ENCODE measurements around the gene HMX3. TPM values are rescaled to one million over a fixed set of nuclear protein-coding genes. Genes with fewer than 3 reads are reported as not detected.

The HMX3 gene
- total and polyA plus RNA-seq, 9 donors: not detected

GRCh38 chr10:123147635-123148413, 12.1 kb downstream of the HMX3 start, which contains the start of gene HMX2:
Gene HMX2 (plus strand): TSS chr10:123148136. CDS start chr10:123148379, 243 bp downstream.
- Histone ChIP-seq H3K27me3 (ENCODE audit: control insufficient read depth, insufficient read depth, low read length) (peaks cover 94% of the 10 kb centered on the region), H3K27ac (ENCODE audit: low read length) (no peak within 1 kb of the TSS), H3K36me3 (ENCODE audit: control insufficient read depth, insufficient read depth, low read length) (no peaks in the 10 kb centered on the region), H3K4me1 (ENCODE audit: control insufficient read depth, insufficient read depth, low read length) (peaks cover 30% of the 10 kb centered on the region), H3K4me3 (ENCODE audit: low read length) (no peak within 1 kb of the TSS), H3K9me3 (replicated peaks; ENCODE audit: control insufficient read depth, low read depth, low read length) (no peaks in the 10 kb centered on the region)
- whole genome bisulfite sequencing (ENCODE audit: insufficient coverage): under 1% methylated on average over 58 of the region's 64 CpGs
- no peak for DNase-seq

GRCh38 chr10:123148414-123149161, 12.8 kb downstream of the HMX3 start:
- 0% methylated on average over 51 of the region's 55 CpGs for WGBS (ENCODE audit: insufficient coverage)
- no peak for DNase-seq
- Histone ChIP-seq H3K4me3 (ENCODE audit: low read length) (no peak overlapping the region), H3K36me3 (ENCODE audit: control insufficient read depth, insufficient read depth, low read length) (no peaks in the 10 kb centered on the region), H3K4me1 (ENCODE audit: control insufficient read depth, insufficient read depth, low read length) (peaks cover 27% of the 10 kb centered on the region), H3K9me3 (replicated peaks; ENCODE audit: control insufficient read depth, low read depth, low read length) (no peaks in the 10 kb centered on the region), H3K27ac (ENCODE audit: low read length) (no peak overlapping the region), H3K27me3 (ENCODE audit: control insufficient read depth, insufficient read depth, low read length) (peaks cover 91% of the 10 kb centered on the region)

GRCh38 chr10:123149162-123149567, 13.4 kb downstream of the HMX3 start:
- DNase-seq: no peak
- Histone ChIP-seq H3K4me3 (ENCODE audit: low read length) (no peak overlapping the region), H3K36me3 (ENCODE audit: control insufficient read depth, insufficient read depth, low read length) (no peaks in the 10 kb centered on the region), H3K4me1 (ENCODE audit: control insufficient read depth, insufficient read depth, low read length) (peaks cover 27% of the 10 kb centered on the region), H3K27ac (ENCODE audit: low read length) (no peak overlapping the region), H3K9me3 (replicated peaks; ENCODE audit: control insufficient read depth, low read depth, low read length) (no peaks in the 10 kb centered on the region), H3K27me3 (ENCODE audit: control insufficient read depth, insufficient read depth, low read length) (peaks cover 86% of the 10 kb centered on the region)
- 2% methylated on average over 6 of the region's 12 CpGs for WGBS (ENCODE audit: insufficient coverage)

- DNase-seq: no peak
- peaks cover 80% of the 10 kb centered on the region for H3K27me3 ChIP-seq (ENCODE audit: control insufficient read depth, insufficient read depth, low read length)
- H3K27ac ChIP-seq (ENCODE audit: low read length): no peak overlapping the region
- under 1% methylated on average over 66 of the region's 76 CpGs for WGBS (ENCODE audit: insufficient coverage)
- no peaks in the 10 kb centered on the region for H3K9me3 ChIP-seq (replicated peaks; ENCODE audit: control insufficient read depth, low read depth, low read length)
- H3K4me1 ChIP-seq (ENCODE audit: control insufficient read depth, insufficient read depth, low read length): peaks cover 27% of the 10 kb centered on the region
- no peaks in the 10 kb centered on the region for H3K36me3 ChIP-seq (ENCODE audit: control insufficient read depth, insufficient read depth, low read length)
- peak overlapping the region; percentile 13 for H3K4me3 ChIP-seq (ENCODE audit: low read length)
These were observed 13.9 kb downstream of the HMX3 start for GRCh38 chr10:123149568-123150270.

- Histone ChIP-seq H3K4me3 (ENCODE audit: low read length) (no peak overlapping the region), H3K27me3 (ENCODE audit: control insufficient read depth, insufficient read depth, low read length) (peaks cover 73% of the 10 kb centered on the region), H3K36me3 (ENCODE audit: control insufficient read depth, insufficient read depth, low read length) (no peaks in the 10 kb centered on the region), H3K9me3 (replicated peaks; ENCODE audit: control insufficient read depth, low read depth, low read length) (no peaks in the 10 kb centered on the region), H3K4me1 (ENCODE audit: control insufficient read depth, insufficient read depth, low read length) (peaks cover 33% of the 10 kb centered on the region), H3K27ac (ENCODE audit: low read length) (no peak overlapping the region)
- 2% methylated on average over 16 of the region's 34 CpGs for WGBS (ENCODE audit: insufficient coverage)
- no peak for DNase-seq
These were observed 14.7 kb downstream of the HMX3 start for GRCh38 chr10:123150271-123150985.

- Histone ChIP-seq H3K9me3 (replicated peaks; ENCODE audit: control insufficient read depth, low read depth, low read length) (no peaks in the 10 kb centered on the region), H3K36me3 (ENCODE audit: control insufficient read depth, insufficient read depth, low read length) (peaks cover under 1% of the 10 kb centered on the region), H3K4me1 (ENCODE audit: control insufficient read depth, insufficient read depth, low read length) (peaks cover 34% of the 10 kb centered on the region), H3K27ac (ENCODE audit: low read length) (no peak overlapping the region), H3K27me3 (ENCODE audit: control insufficient read depth, insufficient read depth, low read length) (peaks cover 66% of the 10 kb centered on the region), H3K4me3 (ENCODE audit: low read length) (no peak overlapping the region)
- 1% methylated on average over 53 of the region's 56 CpGs for WGBS (ENCODE audit: insufficient coverage)
- DNase-seq: no peak
These were observed 15.4 kb downstream of the HMX3 start for GRCh38 chr10:123150986-123151736.

- DNase-seq: no peak
- Histone ChIP-seq H3K36me3 (ENCODE audit: control insufficient read depth, insufficient read depth, low read length) (peaks cover 5% of the 10 kb centered on the region), H3K4me1 (ENCODE audit: control insufficient read depth, insufficient read depth, low read length) (peaks cover 34% of the 10 kb centered on the region), H3K4me3 (ENCODE audit: low read length) (no peak overlapping the region), H3K9me3 (replicated peaks; ENCODE audit: control insufficient read depth, low read depth, low read length) (no peaks in the 10 kb centered on the region), H3K27ac (ENCODE audit: low read length) (no peak overlapping the region), H3K27me3 (ENCODE audit: control insufficient read depth, insufficient read depth, low read length) (peaks cover 60% of the 10 kb centered on the region)
- WGBS (ENCODE audit: insufficient coverage): 20% methylated on average over 1 of the region's 7 CpGs
These were observed 16.0 kb downstream of the HMX3 start for GRCh38 chr10:123151737-123152135.

GRCh38 chr10:123153486-123154091, 17.8 kb downstream of the HMX3 start:
- no peak overlapping the region for H3K4me3 ChIP-seq (ENCODE audit: low read length)
- peaks cover 41% of the 10 kb centered on the region for H3K27me3 ChIP-seq (ENCODE audit: control insufficient read depth, insufficient read depth, low read length)
- no peak for DNase-seq
- no peaks in the 10 kb centered on the region for H3K9me3 ChIP-seq (replicated peaks; ENCODE audit: control insufficient read depth, low read depth, low read length)
- no peak overlapping the region for H3K27ac ChIP-seq (ENCODE audit: low read length)
- peaks cover 24% of the 10 kb centered on the region for H3K4me1 ChIP-seq (ENCODE audit: control insufficient read depth, insufficient read depth, low read length)
- WGBS (ENCODE audit: insufficient coverage): 35% methylated on average over 6 of the region's 9 CpGs
- H3K36me3 ChIP-seq (ENCODE audit: control insufficient read depth, insufficient read depth, low read length): peaks cover 15% of the 10 kb centered on the region
